Fibroblast of lung (primary cell): ENCODE data around the gene KIRREL3.

Source experiments
- CTCF ChIP-seq, 2 donors: IDR thresholded peaks in 1 of 2; conservative IDR thresholded peaks in 1 of 2; 1 replicate in 1 of 2; 2 replicates in 1 of 2; pipeline ENCODE4 v1.5.1; 2011 to 2012; ENCODE audit warnings: low read length in 2 of 2, control low read depth in 1 of 2, inconsistent platforms in 1 of 2, low read depth in 1 of 2, mild to moderate bottlenecking in 1 of 2
- EZH2 ChIP-seq: IDR thresholded peaks from 2 replicates; pipeline ENCODE4 v1.5.1; 2012; ENCODE audit warnings: low read length, control low read depth, mild to moderate bottlenecking; ENCODE audit errors: missing control alignments

GRCh38 chr11:126999366-126999765, 1.2 kb downstream of the KIRREL3 start:
- TF ChIP-seq CTCF (conservative IDR thresholded peaks at IDR 0.05 in 1 of 2, IDR thresholded peaks at IDR 0.05 in 1 of 2; ENCODE audit: low read depth in 1 of 2, low read length in 2 of 2) (no peak), EZH2 (no peak)
